SK-N-SH (cell line): ENCODE measurements around the gene ARHGEF37. TPM values are rescaled to one million over a fixed set of nuclear protein-coding genes. Genes with fewer than 3 reads are reported as not detected.

ENCODE experiments used
- CTCF ChIA-PET: fragments of 300-600, 350-600 bp; formaldehyde crosslinking; extraction: SDS; loops from one replicate; lab custom pipeline; 2021; lab: Yijun Ruan, JAX
- POLR2A ChIA-PET: fragments of 350-600 bp; sonication (Branson Sonifier 250); formaldehyde crosslinking; extraction: SDS; loops from one replicate; lab custom pipeline; 2020; ENCODE audit warnings: antibody characterized with exemption, inconsistent platforms; lab: Yijun Ruan, JAX
- DNase-seq: peaks from one replicate; pipeline ENCODE4 v3.0.0; 2012
- H2AFZ ChIP-seq: fragments of 200-600 bp; sonication (generic); 2 replicates; pipeline ENCODE4 v1.8.1; 2016; ENCODE audit warnings: antibody characterized with exemption, mild to moderate bottlenecking, low read depth
- H3F3A ChIP-seq: fragments of 200-600 bp; sonication (generic); replicated peaks from 2 replicates; pipeline ENCODE3; 2016; ENCODE audit warnings: antibody characterized with exemption, mild to moderate bottlenecking; ENCODE audit not compliant: insufficient read depth
- H3K27ac ChIP-seq, 2 experiments: fragments of 200-500 bp in 1 of 2; fragments of 200-600 bp in 1 of 2; sonication (Bioruptor generic) in 1 of 2; sonication (generic), shearing (Covaris generic) in 1 of 2; 2 replicates each; pipeline versions ENCODE4 v1.5.1 to v1.6.1; 2014 to 2016; ENCODE audit warnings: low read depth in 2 of 2, inconsistent platforms in 1 of 2, low read length in 1 of 2, mild to moderate bottlenecking in 1 of 2, mixed read lengths in 1 of 2
- H3K27me3 ChIP-seq: fragments of 200-600 bp; sonication (generic), shearing (Covaris generic); 2 replicates; pipeline ENCODE4 v1.6.1; 2016; ENCODE audit warnings: mixed run types; ENCODE audit not compliant: insufficient read depth
- H3K36me3 ChIP-seq, 2 experiments: fragments of 200-500 bp in 1 of 2; fragments of 200-600 bp in 1 of 2; sonication (Bioruptor generic) in 1 of 2; sonication (generic) in 1 of 2; replicated peaks in 1 of 2; 2 replicates each; pipeline versions ENCODE3 to v1.5.1; 2014 to 2016; ENCODE audit warnings: low read length in 1 of 2, mild to moderate bottlenecking in 1 of 2; ENCODE audit not compliant: insufficient read depth in 2 of 2, control insufficient read depth in 1 of 2
- H3K4me1 ChIP-seq, 2 experiments: fragments of 200-500 bp in 1 of 2; fragments of 200-600 bp in 1 of 2; sonication (Bioruptor generic) in 1 of 2; sonication (generic), shearing (Covaris generic) in 1 of 2; 2 replicates each; pipeline versions ENCODE4 v1.5.1 to v1.6.1; 2014 to 2016; ENCODE audit warnings: low read depth in 1 of 2, low read length in 1 of 2, mixed run types in 1 of 2; ENCODE audit not compliant: insufficient read depth in 2 of 2, control insufficient read depth in 1 of 2
- H3K4me2 ChIP-seq: fragments of 200-600 bp; sonication (generic), shearing (Covaris generic); 2 replicates; pipeline ENCODE4 v1.6.1; 2017; ENCODE audit warnings: mixed run types
- H3K4me3 ChIP-seq, 2 experiments: fragments of 200-500 bp in 1 of 2; fragments of 200-600 bp in 1 of 2; sonication (Bioruptor generic) in 1 of 2; sonication (generic), shearing (Covaris generic) in 1 of 2; 2 replicates each; pipeline versions ENCODE4 v1.5.1 to v1.8.1; 2014 to 2016; ENCODE audit warnings: low read depth in 2 of 2, inconsistent platforms in 1 of 2, low read length in 1 of 2, mild to moderate bottlenecking in 1 of 2, mixed read lengths in 1 of 2, moderate library complexity in 1 of 2
- H3K79me2 ChIP-seq: fragments of 200-600 bp; sonication (generic); 2 replicates; pipeline ENCODE4 v1.8.1; 2017; ENCODE audit warnings: mild to moderate bottlenecking; ENCODE audit not compliant: insufficient read depth
- H3K9ac ChIP-seq: fragments of 200-600 bp; sonication (generic); 2 replicates; pipeline ENCODE4 v1.6.1; 2017; ENCODE audit warnings: mixed run types
- H3K9me2 ChIP-seq: fragments of 200-600 bp; sonication (generic); 2 replicates; pipeline ENCODE4 v1.6.1; 2017; ENCODE audit warnings: mixed run types
- H3K9me3 ChIP-seq: fragments of 200-600 bp; sonication (generic); 2 replicates; pipeline ENCODE4 v1.6.1; 2017; ENCODE audit warnings: mixed run types, mild to moderate bottlenecking, moderate library complexity
- H4K20me1 ChIP-seq: fragments of 200-600 bp; sonication (generic); 2 replicates; pipeline ENCODE4 v1.6.1; 2017; ENCODE audit warnings: mild to moderate bottlenecking, mixed run types; ENCODE audit not compliant: insufficient read depth
- CHD2 ChIP-seq: fragments of 150-350 bp; IDR thresholded peaks from 2 replicates; pipeline ENCODE4 v1.6.1; 2018; ENCODE audit warnings: low read length; ENCODE audit not compliant: partially characterized antibody
- ELF1 ChIP-seq: IDR thresholded peaks from 2 replicates; pipeline ENCODE4 v1.4.0; 2012
- EP300 ChIP-seq, 2 experiments: IDR thresholded peaks; 2 replicates each; pipeline versions ENCODE4 v1.4.0 to v1.6.1; 2012; ENCODE audit warnings: borderline replicate concordance in 1 of 2, low read depth in 1 of 2, low read length in 1 of 2
- FOSL2 ChIP-seq: IDR thresholded peaks from 2 replicates; pipeline ENCODE4 v1.4.0; 2012; ENCODE audit warnings: low read depth, mild to moderate bottlenecking, moderate library complexity, borderline replicate concordance
- JUND ChIP-seq: IDR thresholded peaks from 2 replicates; pipeline ENCODE4 v1.4.0; 2012
- MEF2A ChIP-seq: IDR thresholded peaks from 2 replicates; pipeline ENCODE4 v1.4.0; 2012; ENCODE audit warnings: low read depth, borderline replicate concordance
- MXI1 ChIP-seq: IDR thresholded peaks from 2 replicates; pipeline ENCODE4 v1.6.1; 2012; ENCODE audit warnings: mild to moderate bottlenecking, low read depth, low read length, improper control_type of control experiment
- PBX3 ChIP-seq: IDR thresholded peaks from 2 replicates; pipeline ENCODE4; 2012
- RAD21 ChIP-seq: IDR thresholded peaks from 2 replicates; pipeline ENCODE4 v1.6.1; 2012; ENCODE audit warnings: mild to moderate bottlenecking, low read length
- RCOR1 ChIP-seq: fragments of 150-350 bp; IDR thresholded peaks from 2 replicates; pipeline ENCODE4 v1.6.1; 2017; ENCODE audit warnings: antibody characterized with exemption, low read length
- REST ChIP-seq: IDR thresholded peaks from 2 replicates; pipeline ENCODE4 v1.6.1; 2012; ENCODE audit warnings: mild to moderate bottlenecking, low read depth, low read length, moderate library complexity
- RXRA ChIP-seq: IDR thresholded peaks from 2 replicates; pipeline ENCODE4 v1.4.0; 2012; ENCODE audit warnings: low read depth, mild to moderate bottlenecking, borderline replicate concordance
- SMC3 ChIP-seq: IDR thresholded peaks from 2 replicates; pipeline ENCODE4 v1.6.1; 2012; ENCODE audit warnings: low read depth, low read length, improper control_type of control experiment
- TEAD4 ChIP-seq: IDR thresholded peaks from 2 replicates; pipeline ENCODE4 v1.4.0; 2012; ENCODE audit warnings: mild to moderate bottlenecking, borderline replicate concordance; ENCODE audit not compliant: insufficient read depth
- YY1 ChIP-seq: IDR thresholded peaks from 2 replicates; pipeline ENCODE4 v1.4.0; 2012; ENCODE audit warnings: low read depth, mild to moderate bottlenecking
- ZBTB33 ChIP-seq: IDR thresholded peaks from 2 replicates; pipeline ENCODE4 v1.4.0; 2012; ENCODE audit warnings: low read depth, borderline replicate concordance
- WGBS: methylation state at CpG from one replicate; pipeline ENCODE4 v1.1.6; 2017; ENCODE audit warnings: low lambda C conversion rate; 5-methylcytosine and 5-hydroxymethylcytosine counted together
- polyA plus RNA-seq, 3 experiments: library from polyadenylated mRNA; depleted of rRNA; stranded (reverse); fragments of >200 nt; gene quantifications; 2 replicates each; pipeline ENCODE4 v1.2.3, GENCODE V29; 2012
- TF ChIP-seq, protein P1 (sequence below): IDR thresholded peaks from 2 replicates; pipeline ENCODE4 v1.4.0; 2012; ENCODE audit warnings: low read depth

Gene ARHGEF37
- polyA plus RNA-seq, 1 of the 3 experiments (the other 2 are of a cell fraction) = 0.94 TPM

DNA sequence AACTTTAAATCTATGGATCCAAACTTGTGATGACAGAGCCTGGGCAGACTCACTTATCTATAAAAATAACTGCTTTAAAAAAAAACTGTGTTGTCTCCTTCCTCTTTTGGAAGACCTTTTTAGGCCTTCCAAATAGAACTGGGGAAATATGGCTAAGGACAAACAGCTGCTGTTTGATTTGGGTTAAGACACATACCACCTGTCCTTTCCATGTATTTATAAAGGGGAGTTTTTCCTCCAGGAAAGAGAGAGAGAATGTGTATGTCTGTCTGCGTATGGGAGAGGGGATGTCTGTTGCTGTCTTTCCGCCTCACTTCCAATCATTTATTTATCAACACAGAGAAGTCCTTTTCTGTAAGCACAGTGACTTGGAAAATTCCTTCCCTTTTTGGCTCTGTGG lies 2.8 kb downstream of the ARHGEF37 start:
- POLR2A ChIA-PET = no interaction called here
- peaks cover 6% of the 10 kb centered on the region for H3F3A ChIP-seq

More for the DNA sequence above, 2.8 kb downstream of the ARHGEF37 start:
- H3K4me2 ChIP-seq = no peak overlapping the region
- H3K27me3 ChIP-seq = no peaks in the 10 kb centered on the region
- H2AFZ ChIP-seq = no peak overlapping the region
- H3K9ac ChIP-seq = no peak overlapping the region
- H4K20me1 ChIP-seq = no peaks in the 10 kb centered on the region
- 93% methylated on average over 2 of the region's 2 CpGs for WGBS
- CTCF ChIA-PET = interaction anchor here (0.9 to 3.7 kb wide), 3 partner anchors 9 to 35 kb away, joined by 3 to 12 read pairs (median 3); no protein-coding TSS in a partner anchor
- H3K9me3 ChIP-seq = no peaks in the 10 kb centered on the region
- no peak for DNase-seq
- no peaks in the 10 kb centered on the region for H3K79me2 ChIP-seq
- no peaks in the 10 kb centered on the region for H3K36me3 ChIP-seq
- TF ChIP-seq MEF2A (no peak), REST (no peak), JUND (no peak), FOSL2 (no peak), EP300 (IDR thresholded peaks at IDR 0.05; ENCODE audit: borderline replicate concordance in 1 of 2, low read depth in 1 of 2, low read length in 1 of 2) (no peak), SMC3 (no peak), RCOR1 (no peak), YY1 (no peak), RAD21 (no peak), MXI1 (no peak), PBX3 (no peak), RXRA (no peak), ZBTB33 (no peak), ELF1 (no peak), CHD2 (no peak), TEAD4 (no peak)
- TF ChIP-seq, protein P1, sequence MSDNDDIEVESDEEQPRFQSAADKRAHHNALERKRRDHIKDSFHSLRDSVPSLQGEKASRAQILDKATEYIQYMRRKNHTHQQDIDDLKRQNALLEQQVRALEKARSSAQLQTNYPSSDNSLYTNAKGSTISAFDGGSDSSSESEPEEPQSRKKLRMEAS = no peak
- H3K4me3 ChIP-seq = no peak overlapping the region
- H3K9me2 ChIP-seq = no peaks in the 10 kb centered on the region
- peaks cover 3 to 18% of the 10 kb centered on the region in 2 experiments; a peak in 3 of 4 replicates for H3K4me1 ChIP-seq
- H3K27ac ChIP-seq = no peak overlapping the region
